Suppressor macrophage treated with lipopolysaccharide for 1 hour (primary cell): Measurements from ENCODE around the gene YES1.

ENCODE experiments used
- DNase-seq, 3 donors: peaks; one replicate each; pipeline ENCODE4 v3.0.0-alpha.2; 2020 to 2022

Gene YES1

DNA sequence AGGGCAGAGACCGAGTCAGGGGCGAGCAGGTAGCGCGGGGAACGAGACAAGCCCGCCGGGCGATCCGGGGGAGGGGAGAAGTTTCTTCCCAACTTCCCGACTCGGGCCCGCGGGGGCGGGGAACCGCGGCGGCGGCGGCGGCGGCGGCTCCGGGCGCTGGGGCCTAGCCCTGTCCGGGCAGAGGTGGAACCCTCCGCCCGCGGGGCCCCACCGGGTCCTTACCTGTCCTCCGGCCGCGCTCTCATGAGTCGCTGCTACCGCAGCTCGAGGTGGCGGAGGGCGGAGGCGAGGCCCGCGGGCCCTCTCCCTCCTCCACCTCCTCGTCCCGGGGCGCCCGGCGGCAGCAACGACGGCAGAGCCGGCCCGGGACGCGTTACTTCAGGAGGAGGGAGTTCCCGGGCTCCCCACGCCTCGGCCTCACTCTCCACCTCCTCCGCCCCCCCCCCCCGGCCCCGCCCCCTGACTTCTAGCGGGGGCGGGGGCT lies at the start of gene YES1:
TSS of gene YES1 (minus strand) at position 351 of the 484 bp plus-strand sequence. CDS start 55,415 bp downstream, outside the sequence.
- DNase-seq: peak in 1 of 3 donors; percentile 61

- no peak for DNase-seq
Observed at GRCh38 chr18:857986-858385, 45.9 kb upstream of the YES1 start.

DNA sequence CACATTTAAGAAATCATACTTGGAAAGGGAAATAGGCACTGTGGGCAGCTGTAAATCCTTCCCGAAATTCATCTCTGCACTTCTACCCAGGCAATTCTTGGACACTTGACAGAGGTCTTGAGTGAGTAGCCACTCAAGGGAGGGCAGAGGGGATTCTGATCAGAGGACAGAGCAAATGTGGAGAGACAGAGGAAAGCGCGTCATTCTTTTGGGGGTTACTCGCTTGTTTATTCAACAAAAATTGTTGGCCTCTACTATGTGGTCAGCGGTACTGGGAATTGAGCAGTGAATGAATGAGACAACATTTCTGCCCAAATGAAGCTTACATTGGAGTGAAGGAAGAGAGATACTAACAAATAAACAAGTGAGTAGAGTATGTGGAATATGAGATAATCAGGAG lies 41.4 kb upstream of the YES1 start:
- DNase-seq: peak in 1 of 3 donors; percentile 6

GRCh38 chr18:850960-851359 lies 38.9 kb upstream of the YES1 start:
- no peak for DNase-seq

DNA sequence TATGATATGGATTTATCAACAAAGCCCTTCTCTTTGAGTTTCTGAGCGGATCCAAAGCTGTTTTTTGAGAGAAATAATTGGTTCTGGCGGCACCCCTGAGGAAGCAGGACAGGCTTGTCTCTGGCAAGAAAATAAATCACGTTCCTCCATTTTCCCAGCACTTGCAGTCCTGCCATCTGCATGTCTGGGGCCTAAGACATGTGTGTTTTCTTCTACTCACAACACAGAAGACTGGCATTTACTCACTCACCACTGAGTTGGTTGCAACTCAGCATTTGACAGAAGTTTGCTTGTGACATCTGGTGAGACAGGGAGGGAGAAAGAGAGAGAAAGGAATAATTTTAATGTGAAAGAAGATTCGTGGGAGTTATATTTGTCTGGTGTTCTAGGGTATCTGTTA lies 37.0 kb upstream of the YES1 start:
- DNase-seq: no peak

DNA sequence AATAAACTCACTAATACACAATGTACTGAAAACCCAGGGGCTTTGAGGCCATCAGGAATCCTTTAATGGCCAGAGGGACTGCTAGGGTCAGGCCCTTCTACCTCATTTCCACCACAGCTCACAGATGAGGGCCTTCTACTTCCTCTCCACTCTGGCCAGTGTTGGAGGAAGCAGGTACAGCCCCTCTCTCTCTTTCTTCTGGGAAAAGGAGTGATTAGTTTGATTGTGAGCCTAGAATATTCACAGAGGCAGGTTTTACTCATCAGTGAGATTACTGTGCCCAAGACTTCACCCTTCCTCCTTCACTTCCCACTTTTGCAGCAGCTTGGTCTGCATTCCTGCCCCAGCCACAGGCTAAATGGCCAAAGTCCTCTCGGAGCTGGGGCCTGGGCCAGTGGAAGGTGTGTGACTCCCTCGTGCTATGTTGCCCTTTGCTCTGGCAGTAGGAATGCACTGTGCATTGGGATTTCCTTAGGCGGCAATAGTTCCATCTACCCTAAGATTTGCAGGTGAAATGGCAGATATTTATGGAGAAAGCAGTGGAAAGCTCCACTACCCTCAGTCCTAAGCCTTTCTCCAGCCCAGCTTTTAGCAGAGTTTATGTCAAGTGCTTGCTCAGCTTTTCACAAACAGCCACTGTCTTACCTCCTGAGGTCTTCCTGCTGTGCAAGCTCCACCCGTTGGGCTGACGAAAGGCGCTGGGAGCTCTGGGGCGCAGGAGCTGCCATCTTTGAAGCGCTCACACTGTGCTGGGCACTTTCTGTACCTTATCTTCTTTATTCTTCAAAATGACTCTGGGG lies 36.2 kb upstream of the YES1 start:
- DNase-seq: no peak

- DNase-seq: peak; percentile 26 to 62 (median 60)
Observed at GRCh38 chr18:845152-845819, 33.2 kb upstream of the YES1 start.

DNA sequence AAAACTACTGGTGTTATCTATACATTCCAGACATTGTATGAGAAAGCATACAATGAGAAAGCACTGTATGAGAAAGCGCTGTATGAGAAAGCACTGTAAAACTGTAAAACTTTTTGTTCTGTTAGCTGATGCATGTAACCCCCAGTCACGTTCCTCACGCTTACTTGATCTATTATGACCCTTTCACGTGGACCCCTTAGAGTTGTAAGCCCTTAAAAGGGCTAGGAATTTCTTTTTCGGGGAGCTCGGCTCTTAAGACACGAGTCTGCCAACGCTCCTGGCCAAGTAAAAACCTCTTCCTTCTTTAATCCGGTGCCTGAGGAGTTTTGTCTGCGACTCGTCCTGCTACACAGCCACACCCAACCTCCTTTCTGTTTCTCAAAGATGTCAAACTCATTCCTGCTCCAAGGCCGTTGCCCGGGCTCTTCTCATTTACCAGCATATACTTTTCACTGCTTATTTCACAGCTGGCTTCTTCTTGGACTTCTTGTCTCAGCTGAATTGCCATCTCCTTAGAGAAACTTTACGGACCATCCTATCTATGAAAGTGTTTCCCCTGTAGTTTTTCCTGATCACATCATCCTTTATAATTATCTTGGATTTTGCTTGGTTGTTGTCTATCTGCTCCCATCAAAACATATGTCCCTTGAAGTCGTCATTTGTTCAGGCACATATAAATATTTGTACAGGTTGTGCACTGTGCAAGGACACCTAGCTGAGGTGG lies 29.8 kb upstream of the YES1 start:
- no peak for DNase-seq

DNA sequence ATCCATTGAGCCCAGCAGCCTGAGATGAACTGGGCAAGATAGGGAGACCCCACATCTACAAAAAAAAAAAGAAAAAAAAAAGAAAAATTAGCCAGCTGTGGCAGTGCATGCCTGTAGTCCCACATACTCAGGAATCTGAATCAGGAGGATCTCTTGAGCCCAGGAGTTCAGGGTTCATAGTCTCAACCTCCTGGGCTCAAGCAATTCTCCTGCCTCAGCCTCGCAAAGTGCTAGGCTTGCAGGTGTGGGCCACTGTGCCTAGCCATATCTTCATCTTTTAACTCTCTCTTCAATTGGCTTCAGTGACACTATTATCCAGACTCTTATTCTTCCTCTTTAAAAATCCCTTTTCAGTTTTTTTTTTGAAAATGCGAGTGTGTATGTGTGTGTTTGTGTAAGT lies 28.5 kb upstream of the YES1 start:
- no peak for DNase-seq

DNA sequence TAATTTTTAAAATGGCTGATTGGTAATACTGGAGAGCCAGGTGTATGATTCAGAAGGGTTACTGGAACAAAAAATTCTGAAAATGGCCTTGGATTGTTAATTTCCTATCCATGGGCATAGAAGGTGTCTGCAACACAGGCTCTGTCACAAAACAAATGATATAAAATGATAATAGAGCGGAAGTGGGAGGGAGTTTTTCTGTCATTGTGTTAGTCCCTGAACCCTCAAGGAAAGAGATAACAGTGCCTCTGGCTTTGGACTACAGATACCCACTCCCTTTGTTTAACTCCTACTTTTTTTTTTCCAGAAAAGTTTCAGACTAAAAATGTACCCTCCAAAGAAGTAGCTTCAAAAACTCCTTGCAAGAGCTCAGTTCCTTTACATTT lies 28.0 kb upstream of the YES1 start:
- DNase-seq: no peak

DNA sequence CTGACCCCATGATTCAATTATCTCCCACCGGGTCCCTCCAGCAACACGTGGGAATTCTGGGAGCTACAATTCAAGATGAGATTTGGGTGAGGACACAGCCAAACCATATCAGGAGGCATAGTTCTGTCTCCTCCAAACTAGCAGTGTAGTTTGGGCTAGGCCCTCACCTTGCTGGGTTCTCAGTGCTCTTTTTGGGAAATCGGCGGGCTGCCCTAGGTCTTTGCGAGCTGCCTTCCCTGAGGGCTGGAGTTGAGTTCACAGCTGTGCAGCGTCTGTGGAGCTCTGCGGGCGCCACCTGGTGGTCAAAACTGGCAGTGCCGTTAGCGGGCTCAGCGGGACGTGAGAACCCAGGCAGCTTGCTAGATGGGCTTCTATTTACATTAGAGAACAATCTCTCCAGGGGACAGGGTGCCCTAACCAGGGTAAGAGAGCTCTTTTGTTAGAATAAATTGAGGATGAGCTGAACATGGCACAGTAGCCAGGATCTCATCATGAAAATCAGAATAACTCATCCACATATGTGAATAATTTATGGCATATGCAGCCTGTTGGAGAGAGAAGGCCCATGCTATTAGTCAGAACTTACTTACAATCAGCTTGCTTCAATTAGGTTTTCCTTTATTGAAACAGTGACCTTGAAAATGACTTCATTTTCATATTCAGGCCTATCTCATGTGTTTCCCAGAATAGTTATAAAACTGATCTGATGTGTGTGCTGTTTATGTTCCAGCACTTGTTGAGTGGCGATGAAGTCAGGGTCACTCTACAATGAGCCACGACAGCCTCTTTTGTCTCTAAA lies 27.4 kb upstream of the YES1 start:
- peak; percentile 78 to 88 (median 88) for DNase-seq

DNA sequence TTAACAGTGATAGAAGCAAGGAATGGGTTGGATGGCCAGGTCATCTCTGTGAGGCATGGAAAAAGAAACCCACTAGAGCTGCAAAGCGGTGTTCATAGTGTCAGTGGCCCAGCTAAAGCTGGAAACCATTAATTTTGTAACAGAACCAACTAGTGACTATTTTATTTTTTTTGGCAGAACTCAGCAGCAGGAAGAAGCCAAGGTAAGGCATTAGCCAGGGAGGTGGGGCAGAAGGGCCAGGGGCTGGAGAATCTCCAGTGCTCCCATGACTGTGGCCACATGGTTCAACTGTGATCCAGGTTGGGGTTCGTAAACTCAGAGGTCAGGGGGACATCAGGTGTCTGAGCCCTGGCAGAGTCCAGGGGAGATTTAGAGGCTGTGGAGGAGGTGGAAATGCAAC lies 25.9 kb upstream of the YES1 start:
- no peak for DNase-seq

GRCh38 chr18:834082-834720 lies 22.2 kb upstream of the YES1 start:
- no peak for DNase-seq

GRCh38 chr18:833197-833596 lies 21.2 kb upstream of the YES1 start:
- no peak for DNase-seq

DNA sequence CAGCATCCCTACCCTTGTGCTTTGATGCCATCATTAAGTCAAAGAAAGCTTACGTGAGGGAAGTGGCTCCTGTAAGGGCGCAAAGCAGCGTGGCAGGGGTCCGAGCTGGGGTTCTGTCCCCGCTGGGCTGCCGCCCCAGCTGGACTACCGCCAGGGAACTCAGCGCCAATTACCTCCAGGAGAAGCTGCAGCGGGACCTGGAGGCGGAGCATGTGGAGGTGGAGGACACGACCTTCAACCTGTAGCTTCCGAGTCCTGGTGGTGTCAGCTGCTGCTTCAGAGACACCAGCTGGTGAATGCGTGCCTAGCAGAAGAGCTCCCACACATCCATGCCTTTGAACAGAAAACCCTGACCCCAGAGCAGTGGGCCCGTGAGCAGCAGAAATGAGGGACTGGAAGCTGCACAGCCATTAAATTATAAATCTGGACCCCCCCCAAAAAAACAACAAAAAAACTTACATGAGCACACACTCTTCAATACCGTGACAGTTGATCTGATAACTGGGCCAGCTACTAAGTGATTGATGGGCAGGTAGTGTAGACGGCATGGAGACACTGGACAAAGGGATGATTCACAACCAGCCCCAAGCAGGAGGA lies 20.1 kb upstream of the YES1 start:
- DNase-seq: no peak

- DNase-seq: peak; percentile 75 to 91 (median 88)
Observed at GRCh38 chr18:830315-830901, 18.4 kb upstream of the YES1 start.

DNA sequence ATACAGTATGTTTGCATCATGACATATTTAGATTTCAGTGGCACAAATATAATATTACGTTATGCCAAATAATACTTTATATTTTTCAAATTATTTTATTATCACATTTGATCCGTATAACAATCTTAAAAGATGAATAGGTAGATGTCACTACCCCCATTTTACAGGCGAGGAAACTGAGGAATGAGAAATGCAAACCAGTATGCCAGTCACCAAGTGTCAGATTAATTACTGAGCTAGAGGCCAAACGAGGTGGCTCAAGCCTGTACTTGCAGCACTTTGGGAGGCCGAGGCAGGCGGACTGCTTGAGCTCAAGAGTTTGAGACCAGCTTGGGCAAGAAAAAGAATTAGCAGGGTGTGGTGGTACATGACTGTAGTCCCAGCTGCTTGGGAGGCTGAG lies 17.4 kb upstream of the YES1 start:
- DNase-seq: no peak

- no peak for DNase-seq
Observed at GRCh38 chr18:827093-827677, 15.1 kb upstream of the YES1 start.

DNA sequence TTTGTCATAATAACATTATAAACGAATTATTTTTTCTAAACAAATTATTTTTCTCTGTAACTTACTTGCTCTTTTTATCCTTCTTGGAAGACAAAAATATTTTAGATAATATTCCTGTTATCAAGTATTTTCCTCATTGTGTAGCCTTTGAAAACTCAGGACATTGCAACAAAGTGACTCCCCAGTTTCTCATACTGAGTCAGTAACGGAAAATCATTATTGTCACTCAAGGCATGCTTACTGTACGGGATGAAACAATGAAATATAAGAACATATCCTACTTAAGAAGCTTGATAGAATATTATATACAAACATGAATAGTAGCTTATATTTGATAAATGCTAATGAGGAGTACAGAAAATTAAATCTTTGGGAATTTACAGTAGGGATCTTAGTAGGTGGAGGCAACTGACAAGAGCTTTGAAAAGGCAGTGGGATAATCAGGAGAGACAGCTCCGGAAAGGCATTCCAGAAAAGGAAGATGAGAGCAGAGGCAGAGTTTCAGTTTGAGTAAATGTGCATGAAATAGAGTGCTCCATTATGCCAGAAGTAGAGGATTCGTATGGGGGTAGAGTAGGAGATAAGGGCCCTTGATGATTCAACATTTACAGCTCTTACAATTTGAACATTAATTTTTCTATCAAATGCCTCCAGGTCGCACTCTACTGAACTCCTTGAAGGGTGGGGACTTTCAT lies 14.0 kb upstream of the YES1 start:
- no peak for DNase-seq

DNA sequence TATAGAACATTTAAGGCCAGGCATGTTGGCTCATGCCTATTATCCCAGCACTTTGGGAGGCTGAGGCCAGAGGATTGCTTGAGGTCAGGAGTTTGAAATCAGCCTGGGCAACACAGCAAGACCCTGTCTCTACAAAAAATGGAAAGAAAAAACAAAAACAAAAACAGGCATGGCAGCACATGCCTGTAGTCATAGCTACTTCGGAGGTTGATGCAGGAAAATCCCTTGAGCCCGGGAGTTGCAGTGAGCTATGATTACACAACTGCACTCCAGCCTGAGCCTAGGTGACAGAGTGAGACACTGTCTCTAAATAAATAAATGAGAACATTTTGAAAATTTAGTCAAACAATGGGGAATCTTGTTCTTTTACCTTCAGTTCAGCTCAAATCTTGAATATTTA lies 12.1 kb upstream of the YES1 start:
- DNase-seq: peak in 2 of 3 donors; percentile 20 to 33
